ENCODE results near the gene CAPN5.

GRCh38 chr11:77155082-77155475, 88.3 kb downstream of the CAPN5 start:
- TF ChIP-seq CTCF (IDR thresholded peaks at IDR 0.05; ENCODE audit: low read depth, low read length) (no peak), MAX (IDR thresholded peaks at IDR 0.05; ENCODE audit: low read depth, low read length) (no peak), MYC (IDR thresholded peaks at IDR 0.05; ENCODE audit: low read depth, low read length) (no peak), POLR2A (IDR thresholded peaks at IDR 0.05; ENCODE audit: extremely low read depth, insufficient read length) (no peak)

All from NB4 (cell line).